GM21381 (cell line): Measurements from ENCODE around the gene FAM53A.

Experiments used
- ATAC-seq: cut with Tn5 transposase; IDR thresholded peaks from one replicate; pipeline ENCODE4 v1.9.1; 2021; ENCODE audit warnings: mild to moderate bottlenecking, moderate library complexity; ENCODE audit not compliant: unreplicated experiment

FAM53A gene

DNA sequence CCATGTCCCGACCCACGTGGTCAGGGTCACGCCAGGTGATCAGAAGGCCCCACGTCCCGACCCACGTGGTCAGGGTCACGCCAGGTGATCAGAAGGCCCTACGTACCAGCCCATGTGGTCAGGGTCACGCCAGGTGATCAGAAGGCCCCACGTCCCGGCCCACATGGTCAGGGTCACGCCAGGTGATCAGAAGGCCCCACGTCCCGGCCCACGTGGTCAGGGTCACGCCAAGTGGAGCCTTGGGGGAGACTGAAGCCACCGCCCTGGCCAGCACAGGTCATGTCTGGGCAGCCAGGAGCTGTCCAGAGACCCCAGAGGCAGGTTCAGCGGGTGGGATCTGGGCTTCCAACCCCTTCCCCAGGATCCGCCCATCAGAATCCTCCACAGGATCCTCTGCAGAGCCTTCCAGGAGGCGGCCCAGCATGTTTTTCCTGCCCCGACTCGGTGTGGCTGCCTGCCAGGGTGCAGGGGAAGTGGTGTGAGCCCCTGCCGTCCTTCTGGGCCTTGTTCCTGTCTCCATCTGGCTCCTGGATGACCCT, 58.4 kb downstream of the FAM53A start:
- ATAC-seq: no peak

GRCh38 chr4:1624519-1624910, 59.6 kb downstream of the FAM53A start:
- no peak for ATAC-seq

- no peak for ATAC-seq
Observed at GRCh38 chr4:1623821-1624518, 60.1 kb downstream of the FAM53A start.

GRCh38 chr4:1623400-1623799, 60.7 kb downstream of the FAM53A start:
- ATAC-seq: no peak

GRCh38 chr4:1622956-1623355, 61.2 kb downstream of the FAM53A start:
- no peak for ATAC-seq

- ATAC-seq: no peak
Observed at GRCh38 chr4:1622238-1622637, 61.9 kb downstream of the FAM53A start.

DNA sequence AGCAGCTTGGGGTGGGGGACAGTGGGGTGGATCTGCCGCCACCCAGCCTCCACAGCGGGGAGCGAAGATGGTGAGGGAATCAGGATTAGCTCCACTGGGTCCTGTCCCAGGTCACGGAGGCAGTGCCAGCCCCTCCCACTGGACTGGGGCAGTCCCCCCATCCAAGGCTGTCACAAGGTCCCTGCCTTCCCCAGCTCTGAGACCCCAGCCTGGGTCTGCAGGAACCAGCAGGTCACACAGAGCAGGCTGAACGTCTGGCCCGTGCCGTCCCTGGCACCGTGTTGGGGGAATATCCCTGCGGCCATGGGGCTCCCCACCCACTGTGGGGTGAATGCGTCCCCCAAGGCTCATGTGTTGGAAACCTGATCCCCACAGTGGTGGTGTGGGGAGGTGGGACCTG, 62.6 kb downstream of the FAM53A start:
- no peak for ATAC-seq

DNA sequence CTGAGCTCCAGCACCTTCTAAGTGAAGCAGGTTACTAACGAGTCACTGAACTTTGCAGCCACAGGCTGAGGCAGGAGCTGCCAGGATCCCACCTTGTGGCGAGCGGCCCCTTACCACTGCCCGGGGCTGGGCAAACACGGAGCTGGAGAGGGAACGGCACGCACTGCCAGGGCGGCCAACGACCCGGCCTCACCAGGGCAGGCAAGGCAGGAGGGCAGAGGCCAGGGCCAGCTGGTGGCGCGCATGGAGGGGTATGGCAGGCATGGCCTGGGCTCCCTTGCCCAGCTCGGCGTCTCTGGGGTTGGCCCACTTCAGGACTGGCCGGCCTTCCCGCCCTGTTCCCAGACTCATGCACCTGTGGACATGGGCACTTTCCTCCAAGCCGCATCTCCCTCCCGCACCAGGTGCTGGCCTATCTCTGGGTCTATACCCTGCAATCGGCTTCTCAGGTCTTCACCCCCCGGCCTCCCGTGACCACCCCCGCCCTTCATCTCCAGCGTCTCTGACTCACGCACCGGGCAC, 64.9 kb downstream of the FAM53A start:
- no peak for ATAC-seq

- ATAC-seq: no peak
Observed at GRCh38 chr4:1618438-1618837, 65.7 kb downstream of the FAM53A start.

DNA sequence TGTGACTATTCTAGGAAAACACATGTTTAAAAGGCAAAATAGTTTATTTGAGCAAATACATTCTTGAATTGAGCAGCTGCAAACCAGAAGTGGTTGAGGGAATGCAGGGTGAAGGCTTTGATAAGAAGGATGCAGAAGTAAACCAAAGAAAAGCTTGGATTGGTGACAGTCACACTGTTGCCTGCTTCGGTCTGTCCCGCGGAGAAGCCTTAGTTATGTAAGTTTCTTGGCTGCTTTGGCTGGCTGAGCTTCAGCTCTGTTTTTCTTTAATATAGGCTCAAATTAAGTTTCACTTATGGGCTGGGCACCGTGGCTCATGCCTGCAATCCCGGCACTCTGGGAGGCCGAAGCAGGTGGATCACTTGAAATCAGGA, 67.6 kb downstream of the FAM53A start:
- ATAC-seq: no peak

- no peak for ATAC-seq
Observed at GRCh38 chr4:1615786-1616556, 68.1 kb downstream of the FAM53A start.

DNA sequence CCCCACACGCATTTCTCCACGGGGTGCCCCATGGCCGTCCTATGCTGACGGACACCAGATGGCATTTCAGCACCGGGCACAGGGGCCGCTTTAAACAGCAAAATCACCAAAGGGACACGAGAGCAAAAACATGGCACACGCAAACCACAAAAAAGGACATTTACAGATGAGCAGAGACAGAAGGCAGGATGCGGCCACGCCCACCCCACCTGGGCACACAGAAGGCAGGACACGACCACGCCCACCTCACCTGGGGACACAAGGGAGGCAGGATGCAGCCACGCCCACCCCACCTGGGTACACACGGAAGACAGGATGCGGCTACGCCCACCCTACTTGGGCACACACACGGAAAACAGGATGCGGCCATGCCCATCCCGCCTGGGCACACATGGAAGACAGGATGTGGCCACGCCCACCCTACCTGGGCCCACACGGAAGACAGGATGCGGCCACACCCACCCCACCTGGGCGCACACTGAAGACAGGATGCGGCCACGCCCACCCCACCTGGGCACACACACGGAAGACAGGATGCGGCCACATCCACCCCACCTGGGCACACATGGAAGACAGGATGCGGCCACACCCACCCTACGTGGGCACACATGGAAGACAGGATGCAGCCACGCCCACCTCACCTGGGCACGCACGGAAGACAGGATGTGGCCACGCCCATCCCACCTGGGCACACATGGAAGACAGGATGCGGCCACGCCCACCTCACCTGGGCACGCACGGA, 69.1 kb downstream of the FAM53A start:
- ATAC-seq: no peak

- ATAC-seq: no peak
Observed at GRCh38 chr4:1614502-1614853, 69.6 kb downstream of the FAM53A start.

GRCh38 chr4:1614049-1614448, 70.1 kb downstream of the FAM53A start:
- no peak for ATAC-seq

DNA sequence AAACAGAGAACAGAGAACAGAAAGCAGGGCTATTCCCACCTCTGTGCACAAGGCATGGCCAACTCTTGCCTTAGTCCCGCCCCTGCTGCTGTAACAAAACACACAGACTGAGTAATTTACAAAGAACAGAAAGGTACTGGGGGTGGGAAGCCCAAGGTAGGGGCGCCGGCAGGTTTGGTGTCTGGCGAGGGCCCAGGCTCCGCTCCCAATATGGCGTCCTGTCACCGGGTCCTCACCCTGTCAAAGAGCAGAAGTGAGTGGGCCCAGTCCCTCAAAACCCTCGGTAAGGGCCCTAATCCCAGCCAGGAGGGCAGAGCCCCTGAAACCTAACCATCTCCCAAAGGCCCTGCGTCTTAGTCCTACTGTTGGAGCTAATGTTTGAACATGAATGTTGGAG, 71.0 kb downstream of the FAM53A start:
- ATAC-seq: no peak

DNA sequence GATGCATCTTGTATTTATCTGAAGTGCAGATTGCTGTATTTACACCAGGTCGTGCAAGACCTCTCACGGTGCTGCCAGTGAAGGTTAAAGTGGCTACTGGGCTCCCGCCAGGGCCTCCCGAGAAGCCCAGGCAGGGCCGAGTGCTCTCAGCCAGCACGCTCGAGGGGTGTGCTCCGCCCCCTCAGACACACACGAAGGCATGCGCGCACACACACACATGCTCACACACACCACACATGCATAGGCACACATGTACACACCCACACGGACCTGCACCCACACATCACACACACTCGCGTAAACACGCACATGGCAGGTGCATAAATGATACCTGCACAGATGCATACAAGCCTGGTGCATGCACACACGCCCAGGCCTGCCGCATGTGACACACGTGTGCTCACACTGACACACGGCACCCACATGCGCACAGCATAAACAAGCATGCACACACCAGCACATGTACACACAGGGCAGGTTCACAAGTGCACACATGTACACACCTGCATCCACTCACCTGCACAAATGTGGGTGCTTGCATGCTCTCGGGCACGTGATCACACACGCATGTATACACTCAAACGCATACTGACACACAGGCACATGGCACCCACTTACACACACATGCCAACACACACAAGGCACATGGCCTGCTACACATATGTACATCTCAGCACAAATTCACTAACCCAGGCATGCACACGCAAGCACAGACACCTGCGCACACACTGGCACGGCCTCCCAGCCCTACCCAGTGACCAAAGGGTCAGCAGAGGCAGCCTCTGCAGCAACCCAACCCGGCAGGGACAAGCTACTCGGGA, 71.6 kb downstream of the FAM53A start:
- ATAC-seq: no peak

DNA sequence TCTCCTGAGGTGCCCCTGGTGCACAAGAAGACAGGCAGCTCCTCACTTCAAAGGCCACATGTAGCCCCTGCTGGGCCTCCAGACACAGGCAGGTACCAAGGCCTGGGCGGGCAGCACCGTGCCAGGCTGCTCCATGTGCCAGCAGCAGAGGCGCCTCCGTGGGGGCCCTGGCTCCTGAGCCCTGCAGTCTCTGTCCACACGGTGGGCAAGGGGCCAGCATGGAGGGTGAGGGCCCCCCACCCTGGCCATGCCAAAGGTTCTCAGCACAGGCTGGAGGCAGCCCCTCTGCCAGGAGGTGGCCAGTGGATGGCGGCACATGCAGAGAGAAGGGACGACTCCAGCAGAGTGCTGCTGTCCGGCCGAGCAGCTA, 72.6 kb downstream of the FAM53A start:
- no peak for ATAC-seq

GRCh38 chr4:1610791-1611500, 73.2 kb downstream of the FAM53A start:
- no peak for ATAC-seq

- no peak for ATAC-seq
Observed at GRCh38 chr4:1609901-1610790, 74.0 kb downstream of the FAM53A start.
